ENCODE measurements around the gene GM2A. TPM values are rescaled to one million over a fixed set of nuclear protein-coding genes. Genes with fewer than 3 reads are reported as not detected.

The GM2A gene
- total RNA-seq: 22.0 and 26.1 TPM in 2 replicates

GRCh38 chr5:151252762-151253604 lies at the start of gene GM2A:
TSS of gene GM2A (plus strand) at chr5:151253185. CDS start at chr5:151253217, 32 bp downstream.

DNA sequence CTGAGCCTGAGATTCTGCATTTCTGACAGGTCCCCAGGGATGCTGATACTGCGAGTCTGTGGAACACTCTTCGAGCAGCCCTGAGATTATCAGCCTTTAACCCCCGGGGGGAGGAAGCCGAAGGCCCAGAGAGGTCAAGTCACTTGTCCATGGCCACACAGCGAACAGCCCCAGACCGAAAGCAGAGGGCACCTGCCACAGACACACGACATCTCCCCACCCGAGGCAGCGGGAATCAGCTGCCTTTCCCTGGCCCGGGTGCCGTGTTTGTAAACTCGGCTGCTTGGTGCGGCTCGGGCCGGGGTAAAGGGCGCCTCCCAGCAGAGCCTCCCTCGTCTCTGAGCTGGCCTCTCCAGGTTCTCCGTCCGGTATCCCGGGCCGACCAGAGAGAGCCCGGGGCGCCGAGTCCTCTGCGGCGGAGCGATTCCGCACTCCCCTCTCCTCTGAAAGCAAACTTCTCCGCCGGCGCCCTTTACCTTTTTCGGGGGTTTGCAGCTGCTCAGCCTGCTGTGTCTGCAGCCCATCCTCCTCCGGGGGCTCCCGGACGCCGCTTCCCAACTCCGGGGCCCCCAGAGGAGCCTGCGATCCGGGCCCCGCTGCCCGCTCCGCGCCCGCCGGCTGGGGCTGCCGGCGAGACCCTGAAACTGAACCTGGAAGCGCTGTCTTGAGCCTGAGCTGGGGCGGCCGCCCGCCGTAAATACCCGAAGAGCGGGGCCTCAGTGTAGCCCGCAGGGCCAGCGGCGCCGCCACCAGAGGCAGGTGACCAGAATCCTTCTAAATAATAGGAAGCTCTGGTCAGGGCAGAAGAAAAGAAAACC lies 29.3 kb upstream of the GM2A start, which contains the start of gene CCDC69:
TSS of gene CCDC69 (minus strand) at position 646 of the 818 bp plus-strand sequence. CDS start at position 524, 122 bp downstream.

GRCh38 chr5:151303666-151304065 lies 50.7 kb downstream of the GM2A start, which contains the start of gene SLC36A3:
TSS of gene SLC36A3 (minus strand) at chr5:151303766. CDS start at chr5:151303354, 412 bp downstream.

Other genes starting within 250 kb of the GM2A start
- gene GPX3, start 232.6 kb upstream of the GM2A start, total RNA-seq: 82.0 and 82.4 TPM in 2 replicates
- gene TNIP1, start 172.2 kb upstream of the GM2A start, total RNA-seq: 64.3 and 74.6 TPM in 2 replicates
- 254 and 255 TPM in 2 replicates for gene ANXA6, start 95.4 kb upstream of the GM2A start, total RNA-seq
- gene CCDC69, start 29.1 kb upstream of the GM2A start, total RNA-seq: 9.3 and 11.7 TPM in 2 replicates
- not detected in 2 replicates for gene SLC36A3, start 50.6 kb downstream of the GM2A start, total RNA-seq
- not detected in 2 replicates for gene SLC36A2, start 94.4 kb downstream of the GM2A start, total RNA-seq
- gene SLC36A1, start 194.4 kb downstream of the GM2A start, total RNA-seq: 4.0 and 8.0 TPM in 2 replicates

All from cardiac ventricle fibroblast (primary cell).